Activated CD8-positive, alpha-beta T cell treated with anti-CD3 and anti-CD28 coated beads for 36 hours (primary cell): ENCODE data around the gene KANK2. TPM values are rescaled to one million over a fixed set of nuclear protein-coding genes. Genes with fewer than 3 reads are reported as not detected.

Experiments used
- ATAC-seq: fragments of 200-7000 bp; cut with Tn5 transposase; one replicate; pipeline ENCODE4 v1.10.0; 2021; ENCODE audit warnings: mild to moderate bottlenecking, moderate library complexity
- CTCF ChIA-PET: fragments of 350-600 bp; sonication (Branson Sonifier 250); formaldehyde crosslinking; loops from one replicate; lab custom pipeline; 2021; ENCODE audit warnings: antibody characterized with exemption; lab: Charles Lee
- POLR2A ChIA-PET: fragments of 350-600 bp; sonication (Branson Sonifier 250); formaldehyde crosslinking; loops from one replicate; lab custom pipeline; 2021; ENCODE audit warnings: antibody characterized with exemption; lab: Charles Lee
- DNase-seq: peaks from one replicate; pipeline ENCODE4 v3.0.0-alpha.2; 2020
- H3K27ac Mint-ChIP-seq: one replicate; pipeline ENCODE4 v1.8.0; 2021; ENCODE audit warnings: mild to moderate bottlenecking, mixed read lengths
- H3K27me3 Mint-ChIP-seq: one replicate; pipeline ENCODE4 v1.8.0; 2021; ENCODE audit warnings: mixed read lengths
- H3K36me3 Mint-ChIP-seq: one replicate; pipeline ENCODE4 v1.8.0; 2021; ENCODE audit warnings: low read depth, mixed read lengths
- H3K4me1 Mint-ChIP-seq: one replicate; pipeline ENCODE4 v1.8.0; 2021; ENCODE audit warnings: low read depth, mixed read lengths
- H3K4me3 Mint-ChIP-seq: one replicate; pipeline ENCODE4 v1.8.0; 2021; ENCODE audit warnings: mild to moderate bottlenecking, moderate library complexity, mixed read lengths
- H3K9me3 Mint-ChIP-seq: one replicate; pipeline ENCODE4 v1.8.0; 2021; ENCODE audit warnings: mixed read lengths
- intact Hi-C: fragments of 100-400 bp; cut with micrococcal nuclease; formaldehyde crosslinking; loops from one replicate; pipeline ENCODE4 v1.10.0; 2022
- total RNA-seq, 2 experiments: library from RNA; stranded (reverse); gene quantifications; one replicate each; pipeline ENCODE4 v1.2.3, GENCODE V29; 2021
- TF ChIP-seq, protein P1 (sequence below): fragments of 200-600 bp; IDR thresholded peaks from one replicate; pipeline ENCODE4 v1.8.0; 2022; ENCODE audit warnings: antibody characterized with exemption, mild to moderate bottlenecking

Gene KANK2
- 1 to 10 TPM; 1.9 to 2.0 TPM for total RNA-seq

- POLR2A ChIA-PET = interaction anchor here (0.7 to 1.2 kb wide), 2 partner anchors 14 to 29 kb away, joined by 3 read pairs; no protein-coding TSS in a partner anchor
- Mint-ChIP-seq H3K27me3 (peaks cover 12% of the 10 kb centered on the region), H3K27ac (no peak within 1 kb of the TSS), H3K4me3 (peak within 1 kb of the TSS; percentile 71), H3K4me1 (peaks cover 7% of the 10 kb centered on the region), H3K9me3 (no peaks in the 10 kb centered on the region), H3K36me3 (no peaks in the 10 kb centered on the region)
- TF ChIP-seq, protein P1, sequence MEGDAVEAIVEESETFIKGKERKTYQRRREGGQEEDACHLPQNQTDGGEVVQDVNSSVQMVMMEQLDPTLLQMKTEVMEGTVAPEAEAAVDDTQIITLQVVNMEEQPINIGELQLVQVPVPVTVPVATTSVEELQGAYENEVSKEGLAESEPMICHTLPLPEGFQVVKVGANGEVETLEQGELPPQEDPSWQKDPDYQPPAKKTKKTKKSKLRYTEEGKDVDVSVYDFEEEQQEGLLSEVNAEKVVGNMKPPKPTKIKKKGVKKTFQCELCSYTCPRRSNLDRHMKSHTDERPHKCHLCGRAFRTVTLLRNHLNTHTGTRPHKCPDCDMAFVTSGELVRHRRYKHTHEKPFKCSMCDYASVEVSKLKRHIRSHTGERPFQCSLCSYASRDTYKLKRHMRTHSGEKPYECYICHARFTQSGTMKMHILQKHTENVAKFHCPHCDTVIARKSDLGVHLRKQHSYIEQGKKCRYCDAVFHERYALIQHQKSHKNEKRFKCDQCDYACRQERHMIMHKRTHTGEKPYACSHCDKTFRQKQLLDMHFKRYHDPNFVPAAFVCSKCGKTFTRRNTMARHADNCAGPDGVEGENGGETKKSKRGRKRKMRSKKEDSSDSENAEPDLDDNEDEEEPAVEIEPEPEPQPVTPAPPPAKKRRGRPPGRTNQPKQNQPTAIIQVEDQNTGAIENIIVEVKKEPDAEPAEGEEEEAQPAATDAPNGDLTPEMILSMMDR = no peak
- intact Hi-C loops = no loop called here
- ATAC-seq (peak; percentile 96), DNase-seq (peak; percentile 74)
- CTCF ChIA-PET = interaction anchor here (0.6 to 2.0 kb wide), 2 partner anchors 71 to 162 kb away, joined by 3 to 6 read pairs; no protein-coding TSS in a partner anchor
Observed at GRCh38 chr19:11197291-11198174, at the start of gene KANK2. Gene KANK2 (minus strand): TSS chr19:11197545. CDS start chr19:11194511, 3,034 bp downstream.

- ATAC-seq = no peak
- no peak overlapping the region for H3K4me3 Mint-ChIP-seq
- no peaks in the 10 kb centered on the region for H3K9me3 Mint-ChIP-seq
- POLR2A ChIA-PET = no interaction called here
- H3K4me1 Mint-ChIP-seq = peaks cover 5% of the 10 kb centered on the region
- no peaks in the 10 kb centered on the region for H3K36me3 Mint-ChIP-seq
- peaks cover 14% of the 10 kb centered on the region for H3K27me3 Mint-ChIP-seq
- intact Hi-C loops = no loop called here
- CTCF ChIA-PET = no interaction called here
- no peak overlapping the region for H3K27ac Mint-ChIP-seq
- TF ChIP-seq, protein P1 = no peak
- DNase-seq = no peak
Observed at GRCh38 chr19:11246941-11247340, 49.6 kb upstream of the KANK2 start.

GRCh38 chr19:11244846-11245589, 47.7 kb upstream of the KANK2 start:
- CTCF ChIA-PET = interaction anchor here (0.9 to 1.3 kb wide), 2 partner anchors 41 to 237 kb away, joined by 6 read pairs; no protein-coding TSS in a partner anchor
- DNase-seq (no peak), ATAC-seq (no peak)
- Mint-ChIP-seq H3K4me1 (peaks cover 5% of the 10 kb centered on the region), H3K4me3 (no peak overlapping the region), H3K36me3 (no peaks in the 10 kb centered on the region), H3K9me3 (no peaks in the 10 kb centered on the region), H3K27me3 (peaks cover 16% of the 10 kb centered on the region), H3K27ac (no peak overlapping the region)
- TF ChIP-seq, protein P1 = no peak
- POLR2A ChIA-PET = no interaction called here
- intact Hi-C loops = no loop called here

DNA sequence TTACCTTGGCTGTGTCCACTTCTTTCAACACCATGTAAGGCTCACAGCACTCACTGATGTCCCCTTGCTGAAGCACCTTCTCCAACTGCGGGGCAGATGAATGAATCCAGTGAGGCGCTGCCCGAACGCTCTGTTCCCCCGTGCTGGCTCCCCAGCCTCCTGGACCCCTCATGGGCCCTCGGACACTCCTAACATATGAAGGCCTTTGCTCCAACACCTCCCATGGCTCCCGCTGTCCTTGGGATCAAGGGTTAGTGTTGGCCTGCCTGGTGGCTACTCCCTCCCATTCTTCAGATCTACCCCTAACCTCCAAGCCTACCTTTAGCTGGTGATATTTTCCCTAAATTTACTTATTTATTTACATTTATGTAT, 46.4 kb upstream of the KANK2 start:
- Mint-ChIP-seq H3K27ac (no peak overlapping the region), H3K36me3 (peaks cover under 1% of the 10 kb centered on the region), H3K4me1 (peaks cover 5% of the 10 kb centered on the region), H3K9me3 (peaks cover 3% of the 10 kb centered on the region), H3K27me3 (peaks cover 16% of the 10 kb centered on the region), H3K4me3 (no peak overlapping the region)
- ATAC-seq (no peak), DNase-seq (no peak)
- ChIA-PET POLR2A (interaction anchor here (1.6 kb wide), 1 partner anchor 96 kb away, joined by 4 read pairs; no protein-coding TSS in a partner anchor), CTCF (interaction anchor here (0.7 to 2.3 kb wide), 8 partner anchors 12 to 238 kb away, joined by 3 to 6 read pairs (median 4); partner anchors contain the start of gene SWSAP1)
- TF ChIP-seq, protein P1 = no peak
- intact Hi-C loops = no loop called here
